Fibroblast of villous mesenchyme (primary cell): Measurements from ENCODE around the gene ARCN1. TPM values are rescaled to one million over a fixed set of nuclear protein-coding genes. Genes with fewer than 3 reads are reported as not detected.

Experiments
- DNase-seq: peaks from one replicate; pipeline ENCODE4 v3.0.0-alpha.2; 2010; ENCODE audit warnings: low read depth
- H3K4me3 ChIP-seq: 2 replicates; pipeline ENCODE4 v1.5.1; 2011; ENCODE audit warnings: low read depth, mild to moderate bottlenecking, low read length
- CTCF ChIP-seq: IDR thresholded peaks from 2 replicates; pipeline ENCODE4 v1.5.1; 2012; ENCODE audit warnings: low read depth, mild to moderate bottlenecking, low read length; ENCODE audit not compliant: insufficient read depth
- total RNA-seq: library from RNA; depleted of rRNA; stranded (reverse); fragments of >200 nt; gene quantifications from 2 replicates; pipeline ENCODE4 v1.2.3, GENCODE V29; 2012

ARCN1 gene
- total RNA-seq, 1 donor: 248 TPM

- no peak for DNase-seq
- H3K4me3 ChIP-seq: no peak overlapping the region
- TF ChIP-seq CTCF: no peak
These were observed 27.6 kb upstream of the ARCN1 start for GRCh38 chr11:118544647-118545010.

GRCh38 chr11:118545533-118545932 lies 26.7 kb upstream of the ARCN1 start:
- H3K4me3 ChIP-seq: no peak overlapping the region
- no peak for DNase-seq
- TF ChIP-seq CTCF: no peak

- TF ChIP-seq CTCF: no peak
- H3K4me3 ChIP-seq: no peak overlapping the region
- DNase-seq: no peak
These were observed 25.1 kb upstream of the ARCN1 start for GRCh38 chr11:118547132-118547531.

- TF ChIP-seq CTCF: no peak
- no peak overlapping the region for H3K4me3 ChIP-seq
- DNase-seq: no peak
These were observed 19.9 kb upstream of the ARCN1 start for GRCh38 chr11:118552341-118552740.

- no peak for DNase-seq
- no peak overlapping the region for H3K4me3 ChIP-seq
- TF ChIP-seq CTCF: no peak
These were observed 11.4 kb upstream of the ARCN1 start for GRCh38 chr11:118560806-118561205.

GRCh38 chr11:118565051-118565450 lies 7.2 kb upstream of the ARCN1 start:
- TF ChIP-seq CTCF: no peak
- DNase-seq: no peak
- peak overlapping the region; percentile 81 for H3K4me3 ChIP-seq

- TF ChIP-seq CTCF: no peak
- DNase-seq: no peak
These were observed 2.5 kb upstream of the ARCN1 start for GRCh38 chr11:118569670-118570069.

More at GRCh38 chr11:118569670-118570069, 2.5 kb upstream of the ARCN1 start:
- H3K4me3 ChIP-seq: no peak overlapping the region
